ENCODE measurements around the gene DBP.
A peak's percentile ranks its signal among the peaks of the same experiment; 100 is the strongest.

Gene DBP, protein sequence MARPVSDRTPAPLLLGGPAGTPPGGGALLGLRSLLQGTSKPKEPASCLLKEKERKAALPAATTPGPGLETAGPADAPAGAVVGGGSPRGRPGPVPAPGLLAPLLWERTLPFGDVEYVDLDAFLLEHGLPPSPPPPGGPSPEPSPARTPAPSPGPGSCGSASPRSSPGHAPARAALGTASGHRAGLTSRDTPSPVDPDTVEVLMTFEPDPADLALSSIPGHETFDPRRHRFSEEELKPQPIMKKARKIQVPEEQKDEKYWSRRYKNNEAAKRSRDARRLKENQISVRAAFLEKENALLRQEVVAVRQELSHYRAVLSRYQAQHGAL

DNA sequence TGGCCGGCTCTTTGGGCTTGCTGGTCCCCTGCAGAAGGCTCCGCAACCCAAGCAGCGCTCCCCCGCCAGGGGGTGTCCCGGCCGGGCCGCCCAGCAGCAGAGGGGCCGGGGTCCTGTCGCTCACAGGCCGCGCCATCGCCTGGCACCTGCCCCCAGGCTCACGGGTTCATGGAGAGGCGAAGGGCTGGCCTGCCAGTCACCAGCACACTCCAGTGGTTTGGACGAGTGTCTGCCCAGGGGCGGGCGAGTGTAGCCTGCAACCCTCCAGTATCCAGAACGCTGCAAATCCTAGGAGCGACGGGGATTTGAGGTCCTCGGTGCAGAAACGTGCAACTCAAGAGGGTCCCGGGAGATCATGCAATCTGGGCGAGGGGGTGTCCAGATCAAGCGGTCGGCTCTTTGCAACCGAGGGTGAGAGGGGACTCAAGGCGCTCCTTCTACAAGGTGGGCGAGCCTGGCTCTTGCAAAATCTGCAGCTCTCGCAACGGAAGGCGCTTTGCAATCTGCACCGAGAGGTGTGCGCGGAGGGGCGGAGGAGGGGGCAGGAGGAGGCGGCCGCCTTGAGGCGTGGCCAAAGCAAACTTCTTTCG, at the start of gene DBP:
Gene DBP, minus strand, starts transcription at position 521 of the 590 bp plus-strand sequence. Its CDS starts 385 bp downstream, at position 136.
- CTCF ChIA-PET = interaction anchor here (0.9 to 1.1 kb wide), 2 partner anchors 9 to 48 kb away, joined by 4 read pairs; partner anchors contain the start of gene CA11
- Histone ChIP-seq H3K36me3 (ENCODE audit: control insufficient read depth in 2 of 2, insufficient read depth in 1 of 2, low read length in 2 of 2) (peaks cover 5 to 10% of the 10 kb centered on the region in 2 experiments; a peak in 2 of 3 replicates), H3K27ac (ENCODE audit: extremely low read depth, low read depth, low read length) (peak within 1 kb of the TSS; percentile 85), H3K9me3 (ENCODE audit: control insufficient read depth, insufficient read depth, low read depth, low read length) (no peaks in the 10 kb centered on the region), H3K4me3 (ENCODE audit: low read depth, low read length) (peak within 1 kb of the TSS; percentile 42), H3K4me1 (ENCODE audit: control insufficient read depth, insufficient read depth, low read length) (peaks cover 23% of the 10 kb centered on the region)
- POLR2A ChIA-PET = interaction anchor here (1.0 to 2.7 kb wide), 3 partner anchors 9 to 18 kb away, joined by 3 to 22 read pairs (median 6); partner anchors contain the start of genes CA11, RPL18 and SPHK2
- TF ChIP-seq GLIS1 (tag by site-specific recombination; IDR thresholded peaks at IDR 0.05) (no peak), ZNF48 (tag by site-specific recombination; IDR thresholded peaks at IDR 0.05) (no peak), ZNF423 (tag by site-specific recombination; IDR thresholded peaks at IDR 0.05) (no peak), ZNF214 (tag by site-specific recombination; IDR thresholded peaks at IDR 0.05; ENCODE audit: borderline replicate concordance) (no peak), ZBTB7A (tag by site-specific recombination; IDR thresholded peaks at IDR 0.05; ENCODE audit: low read depth) (peak; percentile 71; the same call in 1 of the 2 replicates), ZNF175 (tag by site-specific recombination; IDR thresholded peaks at IDR 0.05) (no peak), MZF1 (tag by site-specific recombination; IDR thresholded peaks at IDR 0.05; ENCODE audit: borderline replicate concordance) (peak; percentile 43; the same call in 1 of the 2 replicates), ZNF660 (tag by site-specific recombination; IDR thresholded peaks at IDR 0.05) (0 out of 2 replicates have a peak, but pooled peaks have one; percentile 30), ZNF600 (tag by site-specific recombination; IDR thresholded peaks at IDR 0.05) (peak; percentile 97), ZNF133 (tag by site-specific recombination; IDR thresholded peaks at IDR 0.05) (no peak), ZNF311 (tag by site-specific recombination; IDR thresholded peaks at IDR 0.05; ENCODE audit: borderline replicate concordance) (no peak)
- TF ChIP-seq, protein P1, sequence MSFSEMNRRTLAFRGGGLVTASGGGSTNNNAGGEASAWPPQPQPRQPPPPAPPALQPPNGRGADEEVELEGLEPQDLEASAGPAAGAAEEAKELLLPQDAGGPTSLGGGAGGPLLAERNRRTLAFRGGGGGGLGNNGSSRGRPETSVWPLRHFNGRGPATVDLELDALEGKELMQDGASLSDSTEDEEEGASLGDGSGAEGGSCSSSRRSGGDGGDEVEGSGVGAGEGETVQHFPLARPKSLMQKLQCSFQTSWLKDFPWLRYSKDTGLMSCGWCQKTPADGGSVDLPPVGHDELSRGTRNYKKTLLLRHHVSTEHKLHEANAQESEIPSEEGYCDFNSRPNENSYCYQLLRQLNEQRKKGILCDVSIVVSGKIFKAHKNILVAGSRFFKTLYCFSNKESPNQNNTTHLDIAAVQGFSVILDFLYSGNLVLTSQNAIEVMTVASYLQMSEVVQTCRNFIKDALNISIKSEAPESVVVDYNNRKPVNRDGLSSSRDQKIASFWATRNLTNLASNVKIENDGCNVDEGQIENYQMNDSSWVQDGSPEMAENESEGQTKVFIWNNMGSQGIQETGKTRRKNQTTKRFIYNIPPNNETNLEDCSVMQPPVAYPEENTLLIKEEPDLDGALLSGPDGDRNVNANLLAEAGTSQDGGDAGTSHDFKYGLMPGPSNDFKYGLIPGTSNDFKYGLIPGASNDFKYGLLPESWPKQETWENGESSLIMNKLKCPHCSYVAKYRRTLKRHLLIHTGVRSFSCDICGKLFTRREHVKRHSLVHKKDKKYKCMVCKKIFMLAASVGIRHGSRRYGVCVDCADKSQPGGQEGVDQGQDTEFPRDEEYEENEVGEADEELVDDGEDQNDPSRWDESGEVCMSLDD (tag by site-specific recombination; IDR thresholded peaks at IDR 0.05) = no peak
- TF ChIP-seq, protein P2, sequence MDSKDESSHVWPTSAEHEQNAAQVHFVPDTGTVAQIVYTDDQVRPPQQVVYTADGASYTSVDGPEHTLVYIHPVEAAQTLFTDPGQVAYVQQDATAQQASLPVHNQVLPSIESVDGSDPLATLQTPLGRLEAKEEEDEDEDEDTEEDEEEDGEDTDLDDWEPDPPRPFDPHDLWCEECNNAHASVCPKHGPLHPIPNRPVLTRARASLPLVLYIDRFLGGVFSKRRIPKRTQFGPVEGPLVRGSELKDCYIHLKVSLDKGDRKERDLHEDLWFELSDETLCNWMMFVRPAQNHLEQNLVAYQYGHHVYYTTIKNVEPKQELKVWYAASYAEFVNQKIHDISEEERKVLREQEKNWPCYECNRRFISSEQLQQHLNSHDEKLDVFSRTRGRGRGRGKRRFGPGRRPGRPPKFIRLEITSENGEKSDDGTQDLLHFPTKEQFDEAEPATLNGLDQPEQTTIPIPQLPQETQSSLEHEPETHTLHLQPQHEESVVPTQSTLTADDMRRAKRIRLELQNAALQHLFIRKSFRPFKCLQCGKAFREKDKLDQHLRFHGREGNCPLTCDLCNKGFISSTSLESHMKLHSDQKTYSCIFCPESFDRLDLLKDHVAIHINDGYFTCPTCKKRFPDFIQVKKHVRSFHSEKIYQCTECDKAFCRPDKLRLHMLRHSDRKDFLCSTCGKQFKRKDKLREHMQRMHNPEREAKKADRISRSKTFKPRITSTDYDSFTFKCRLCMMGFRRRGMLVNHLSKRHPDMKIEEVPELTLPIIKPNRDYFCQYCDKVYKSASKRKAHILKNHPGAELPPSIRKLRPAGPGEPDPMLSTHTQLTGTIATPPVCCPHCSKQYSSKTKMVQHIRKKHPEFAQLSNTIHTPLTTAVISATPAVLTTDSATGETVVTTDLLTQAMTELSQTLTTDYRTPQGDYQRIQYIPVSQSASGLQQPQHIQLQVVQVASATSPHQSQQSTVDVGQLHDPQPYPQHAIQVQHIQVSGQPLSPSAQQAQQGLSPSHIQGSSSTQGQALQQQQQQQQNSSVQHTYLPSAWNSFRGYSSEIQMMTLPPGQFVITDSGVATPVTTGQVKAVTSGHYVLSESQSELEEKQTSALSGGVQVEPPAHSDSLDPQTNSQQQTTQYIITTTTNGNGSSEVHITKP (tag by site-specific recombination; IDR thresholded peaks at IDR 0.05) = peak; percentile 30
- TF ChIP-seq, protein P3, sequence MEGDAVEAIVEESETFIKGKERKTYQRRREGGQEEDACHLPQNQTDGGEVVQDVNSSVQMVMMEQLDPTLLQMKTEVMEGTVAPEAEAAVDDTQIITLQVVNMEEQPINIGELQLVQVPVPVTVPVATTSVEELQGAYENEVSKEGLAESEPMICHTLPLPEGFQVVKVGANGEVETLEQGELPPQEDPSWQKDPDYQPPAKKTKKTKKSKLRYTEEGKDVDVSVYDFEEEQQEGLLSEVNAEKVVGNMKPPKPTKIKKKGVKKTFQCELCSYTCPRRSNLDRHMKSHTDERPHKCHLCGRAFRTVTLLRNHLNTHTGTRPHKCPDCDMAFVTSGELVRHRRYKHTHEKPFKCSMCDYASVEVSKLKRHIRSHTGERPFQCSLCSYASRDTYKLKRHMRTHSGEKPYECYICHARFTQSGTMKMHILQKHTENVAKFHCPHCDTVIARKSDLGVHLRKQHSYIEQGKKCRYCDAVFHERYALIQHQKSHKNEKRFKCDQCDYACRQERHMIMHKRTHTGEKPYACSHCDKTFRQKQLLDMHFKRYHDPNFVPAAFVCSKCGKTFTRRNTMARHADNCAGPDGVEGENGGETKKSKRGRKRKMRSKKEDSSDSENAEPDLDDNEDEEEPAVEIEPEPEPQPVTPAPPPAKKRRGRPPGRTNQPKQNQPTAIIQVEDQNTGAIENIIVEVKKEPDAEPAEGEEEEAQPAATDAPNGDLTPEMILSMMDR (tag by site-specific recombination; IDR thresholded peaks at IDR 0.05) = peak; percentile 50
- TF ChIP-seq, protein P4, sequence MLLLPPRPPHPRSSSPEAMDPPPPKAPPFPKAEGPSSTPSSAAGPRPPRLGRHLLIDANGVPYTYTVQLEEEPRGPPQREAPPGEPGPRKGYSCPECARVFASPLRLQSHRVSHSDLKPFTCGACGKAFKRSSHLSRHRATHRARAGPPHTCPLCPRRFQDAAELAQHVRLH (tag by site-specific recombination; IDR thresholded peaks at IDR 0.05) = no peak
- TF ChIP-seq, protein P5, sequence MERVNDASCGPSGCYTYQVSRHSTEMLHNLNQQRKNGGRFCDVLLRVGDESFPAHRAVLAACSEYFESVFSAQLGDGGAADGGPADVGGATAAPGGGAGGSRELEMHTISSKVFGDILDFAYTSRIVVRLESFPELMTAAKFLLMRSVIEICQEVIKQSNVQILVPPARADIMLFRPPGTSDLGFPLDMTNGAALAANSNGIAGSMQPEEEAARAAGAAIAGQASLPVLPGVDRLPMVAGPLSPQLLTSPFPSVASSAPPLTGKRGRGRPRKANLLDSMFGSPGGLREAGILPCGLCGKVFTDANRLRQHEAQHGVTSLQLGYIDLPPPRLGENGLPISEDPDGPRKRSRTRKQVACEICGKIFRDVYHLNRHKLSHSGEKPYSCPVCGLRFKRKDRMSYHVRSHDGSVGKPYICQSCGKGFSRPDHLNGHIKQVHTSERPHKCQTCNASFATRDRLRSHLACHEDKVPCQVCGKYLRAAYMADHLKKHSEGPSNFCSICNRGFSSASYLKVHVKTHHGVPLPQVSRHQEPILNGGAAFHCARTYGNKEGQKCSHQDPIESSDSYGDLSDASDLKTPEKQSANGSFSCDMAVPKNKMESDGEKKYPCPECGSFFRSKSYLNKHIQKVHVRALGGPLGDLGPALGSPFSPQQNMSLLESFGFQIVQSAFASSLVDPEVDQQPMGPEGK (tag by site-specific recombination; IDR thresholded peaks at IDR 0.05) = no peak
- TF ChIP-seq, protein P6, sequence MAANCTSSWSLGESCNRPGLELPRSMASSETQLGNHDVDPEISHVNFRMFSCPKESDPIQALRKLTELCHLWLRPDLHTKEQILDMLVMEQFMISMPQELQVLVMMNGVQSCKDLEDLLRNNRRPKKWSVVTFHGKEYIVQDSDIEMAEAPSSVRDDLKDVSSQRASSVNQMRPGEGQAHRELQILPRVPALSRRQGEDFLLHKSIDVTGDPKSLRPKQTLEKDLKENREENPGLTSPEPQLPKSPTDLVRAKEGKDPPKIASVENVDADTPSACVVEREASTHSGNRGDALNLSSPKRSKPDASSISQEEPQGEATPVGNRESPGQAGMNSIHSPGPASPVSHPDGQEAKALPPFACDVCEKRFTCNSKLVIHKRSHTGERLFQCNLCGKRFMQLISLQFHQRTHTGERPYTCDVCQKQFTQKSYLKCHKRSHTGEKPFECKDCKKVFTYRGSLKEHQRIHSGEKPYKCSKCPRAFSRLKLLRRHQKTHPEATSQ (tag by site-specific recombination; IDR thresholded peaks at IDR 0.05) = no peak
- TF ChIP-seq, protein P7, sequence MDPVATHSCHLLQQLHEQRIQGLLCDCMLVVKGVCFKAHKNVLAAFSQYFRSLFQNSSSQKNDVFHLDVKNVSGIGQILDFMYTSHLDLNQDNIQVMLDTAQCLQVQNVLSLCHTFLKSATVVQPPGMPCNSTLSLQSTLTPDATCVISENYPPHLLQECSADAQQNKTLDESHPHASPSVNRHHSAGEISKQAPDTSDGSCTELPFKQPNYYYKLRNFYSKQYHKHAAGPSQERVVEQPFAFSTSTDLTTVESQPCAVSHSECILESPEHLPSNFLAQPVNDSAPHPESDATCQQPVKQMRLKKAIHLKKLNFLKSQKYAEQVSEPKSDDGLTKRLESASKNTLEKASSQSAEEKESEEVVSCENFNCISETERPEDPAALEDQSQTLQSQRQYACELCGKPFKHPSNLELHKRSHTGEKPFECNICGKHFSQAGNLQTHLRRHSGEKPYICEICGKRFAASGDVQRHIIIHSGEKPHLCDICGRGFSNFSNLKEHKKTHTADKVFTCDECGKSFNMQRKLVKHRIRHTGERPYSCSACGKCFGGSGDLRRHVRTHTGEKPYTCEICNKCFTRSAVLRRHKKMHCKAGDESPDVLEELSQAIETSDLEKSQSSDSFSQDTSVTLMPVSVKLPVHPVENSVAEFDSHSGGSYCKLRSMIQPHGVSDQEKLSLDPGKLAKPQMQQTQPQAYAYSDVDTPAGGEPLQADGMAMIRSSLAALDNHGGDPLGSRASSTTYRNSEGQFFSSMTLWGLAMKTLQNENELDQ (tag by site-specific recombination; IDR thresholded peaks at IDR 0.05; ENCODE audit: low read depth) = no peak
- TF ChIP-seq, protein P8, sequence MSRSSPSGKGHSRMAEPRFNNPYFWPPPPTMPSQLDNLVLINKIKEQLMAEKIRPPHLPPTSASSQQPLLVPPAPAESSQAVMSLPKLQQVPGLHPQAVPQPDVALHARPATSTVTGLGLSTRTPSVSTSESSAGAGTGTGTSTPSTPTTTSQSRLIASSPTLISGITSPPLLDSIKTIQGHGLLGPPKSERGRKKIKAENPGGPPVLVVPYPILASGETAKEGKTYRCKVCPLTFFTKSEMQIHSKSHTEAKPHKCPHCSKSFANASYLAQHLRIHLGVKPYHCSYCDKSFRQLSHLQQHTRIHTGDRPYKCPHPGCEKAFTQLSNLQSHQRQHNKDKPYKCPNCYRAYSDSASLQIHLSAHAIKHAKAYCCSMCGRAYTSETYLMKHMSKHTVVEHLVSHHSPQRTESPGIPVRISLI (tag by site-specific recombination; IDR thresholded peaks at IDR 0.05) = peak; percentile 98
